ENCODE measurements around the gene TBC1D8. TPM values are rescaled to one million over a fixed set of nuclear protein-coding genes. Genes with fewer than 3 reads are reported as not detected.

The TBC1D8 gene
- total and polyA plus RNA-seq, 2 donors (not counting 1 experiment from before 2014, with no cell fraction given): 1.7 to 15.7 TPM

- no peak overlapping the region for H3K9ac ChIP-seq (ENCODE audit: low read length)
- Mint-ChIP-seq H3K9me3 (ENCODE audit: insufficient read depth) (no peaks in the 10 kb centered on the region), H3K4me3 (peak overlapping the region; percentile 29), H3K27me3 (no peaks in the 10 kb centered on the region), H3K4me1 (peaks cover 31% of the 10 kb centered on the region), H3K27ac (no peak overlapping the region)
- H3K4me2 ChIP-seq (replicated peaks; ENCODE audit: low read depth, low read length, poor library complexity, severe bottlenecking): no peak overlapping the region
- TF ChIP-seq, protein P1, sequence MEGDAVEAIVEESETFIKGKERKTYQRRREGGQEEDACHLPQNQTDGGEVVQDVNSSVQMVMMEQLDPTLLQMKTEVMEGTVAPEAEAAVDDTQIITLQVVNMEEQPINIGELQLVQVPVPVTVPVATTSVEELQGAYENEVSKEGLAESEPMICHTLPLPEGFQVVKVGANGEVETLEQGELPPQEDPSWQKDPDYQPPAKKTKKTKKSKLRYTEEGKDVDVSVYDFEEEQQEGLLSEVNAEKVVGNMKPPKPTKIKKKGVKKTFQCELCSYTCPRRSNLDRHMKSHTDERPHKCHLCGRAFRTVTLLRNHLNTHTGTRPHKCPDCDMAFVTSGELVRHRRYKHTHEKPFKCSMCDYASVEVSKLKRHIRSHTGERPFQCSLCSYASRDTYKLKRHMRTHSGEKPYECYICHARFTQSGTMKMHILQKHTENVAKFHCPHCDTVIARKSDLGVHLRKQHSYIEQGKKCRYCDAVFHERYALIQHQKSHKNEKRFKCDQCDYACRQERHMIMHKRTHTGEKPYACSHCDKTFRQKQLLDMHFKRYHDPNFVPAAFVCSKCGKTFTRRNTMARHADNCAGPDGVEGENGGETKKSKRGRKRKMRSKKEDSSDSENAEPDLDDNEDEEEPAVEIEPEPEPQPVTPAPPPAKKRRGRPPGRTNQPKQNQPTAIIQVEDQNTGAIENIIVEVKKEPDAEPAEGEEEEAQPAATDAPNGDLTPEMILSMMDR (IDR thresholded peaks at IDR 0.05): no peak
- no peak for TF ChIP-seq EZH2 (IDR thresholded peaks at IDR 0.05; ENCODE audit: borderline replicate concordance, insufficient read depth, low read depth, low read length, poor library complexity, severe bottlenecking)
- H3K79me2 ChIP-seq (ENCODE audit: control insufficient read depth, insufficient read depth, low read length): peaks cover 21% of the 10 kb centered on the region
- ATAC-seq (ENCODE audit: low read depth) (no peak), DNase-seq (no peak)
- no peak overlapping the region for H3K27ac ChIP-seq (ENCODE audit: low read length in 2 of 2)
- peaks cover 15 to 21% of the 10 kb centered on the region in 2 donors for H3K4me1 ChIP-seq (ENCODE audit: control insufficient read depth in 2 of 2, insufficient read depth in 2 of 2, low read length in 2 of 2)
- intact Hi-C loops (cut with micrococcal nuclease): loop anchor here (5.0 kb wide), 1 partner anchor 622 kb away; no protein-coding TSS in a partner anchor
- peaks cover 0 to 4% (median 0%) of the 10 kb centered on the region in 3 donors for H3K9me3 ChIP-seq (ENCODE audit: control extremely low read depth in 1 of 3, control insufficient read depth in 2 of 3, insufficient read depth in 1 of 3, low read length in 2 of 3)
- ChIA-PET CTCF (no interaction called here), POLR2A (no interaction called here)
- H3K27me3 ChIP-seq (replicated peaks in 1 of 4; ENCODE audit: control extremely low read depth in 1 of 4, control insufficient read depth in 3 of 4, insufficient read depth in 4 of 4, low read length in 3 of 4): no peaks in the 10 kb centered on the region
- no peak overlapping the region for H3K4me3 ChIP-seq (ENCODE audit: control extremely low read depth in 1 of 5, extremely low read depth in 1 of 5, insufficient read depth in 1 of 5, low read depth in 2 of 5, low read length in 4 of 5)
- peaks cover 9 to 20% of the 10 kb centered on the region in 2 experiments for H3K36me3 ChIP-seq (replicated peaks in 1 of 2; ENCODE audit: control extremely low read depth in 1 of 2, control insufficient read depth in 1 of 2, extremely low read depth in 1 of 2, insufficient read depth in 2 of 2, low read length in 1 of 2)
- H4K20me1 ChIP-seq (ENCODE audit: control insufficient read depth, insufficient read depth, low read length, poor library complexity, severe bottlenecking): peaks cover 22% of the 10 kb centered on the region
- peak overlapping the region; percentile 6 for H2AFZ ChIP-seq (ENCODE audit: insufficient read depth, low read depth, low read length, poor library complexity, severe bottlenecking)
- WGBS (ENCODE audit: insufficient coverage): 100% methylated on average over 2 of the region's 2 CpGs
These were observed 151.2 kb downstream of the TBC1D8 start for GRCh38 chr2:100999995-101000394.

DNA sequence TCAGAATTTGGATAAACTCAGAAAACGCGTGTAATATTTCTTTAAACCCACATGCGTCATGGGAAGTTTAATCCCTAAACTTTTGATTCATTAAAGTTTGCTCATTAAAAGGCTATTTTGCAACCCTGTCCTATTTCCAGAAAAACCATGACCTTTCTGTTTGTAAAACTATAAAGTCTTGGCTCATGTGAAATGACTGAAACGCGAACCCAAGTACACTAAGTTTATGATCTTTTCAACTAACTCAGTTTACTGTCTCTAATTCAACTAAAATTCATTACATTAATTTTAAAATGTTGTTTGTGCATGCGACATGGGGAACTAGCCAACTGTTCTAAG lies 153.0 kb downstream of the TBC1D8 start:
- ChIA-PET CTCF (interaction anchor here (2.0 kb wide), 1 partner anchor 12 kb away, joined by 5 read pairs; no protein-coding TSS in a partner anchor), POLR2A (no interaction called here)
- 100% methylated on average over 1 of the region's 6 CpGs for WGBS (ENCODE audit: insufficient coverage)
- Mint-ChIP-seq H3K4me3 (no peak overlapping the region), H3K27ac (no peak overlapping the region), H3K4me1 (peaks cover 14% of the 10 kb centered on the region), H3K9me3 (ENCODE audit: insufficient read depth) (no peaks in the 10 kb centered on the region), H3K27me3 (no peaks in the 10 kb centered on the region)
- H3K27me3 ChIP-seq (replicated peaks in 1 of 4; ENCODE audit: control extremely low read depth in 1 of 4, control insufficient read depth in 3 of 4, insufficient read depth in 4 of 4, low read length in 3 of 4): no peaks in the 10 kb centered on the region
- H3K36me3 ChIP-seq (replicated peaks in 1 of 2; ENCODE audit: control extremely low read depth in 1 of 2, control insufficient read depth in 1 of 2, extremely low read depth in 1 of 2, insufficient read depth in 2 of 2, low read length in 1 of 2): peaks cover 0 to 2% of the 10 kb centered on the region in 2 experiments
- no peak overlapping the region for H3K9ac ChIP-seq (ENCODE audit: low read length)
- DNase-seq (no peak), ATAC-seq (ENCODE audit: low read depth) (no peak)
- peaks cover 4% of the 10 kb centered on the region for H4K20me1 ChIP-seq (ENCODE audit: control insufficient read depth, insufficient read depth, low read length, poor library complexity, severe bottlenecking)
- H3K79me2 ChIP-seq (ENCODE audit: control insufficient read depth, insufficient read depth, low read length): peaks cover 11% of the 10 kb centered on the region
- no peak for TF ChIP-seq EZH2 (IDR thresholded peaks at IDR 0.05; ENCODE audit: borderline replicate concordance, insufficient read depth, low read depth, low read length, poor library complexity, severe bottlenecking)
- TF ChIP-seq, protein P1 (IDR thresholded peaks at IDR 0.05): no peak
- intact Hi-C loops (cut with micrococcal nuclease): no loop called here
- H3K9me3 ChIP-seq (ENCODE audit: control extremely low read depth in 1 of 3, control insufficient read depth in 2 of 3, insufficient read depth in 1 of 3, low read length in 2 of 3): peaks cover 0 to 6% (median 0%) of the 10 kb centered on the region in 3 donors
- H2AFZ ChIP-seq (ENCODE audit: insufficient read depth, low read depth, low read length, poor library complexity, severe bottlenecking): no peak overlapping the region
- H3K4me2 ChIP-seq (replicated peaks; ENCODE audit: low read depth, low read length, poor library complexity, severe bottlenecking): no peak overlapping the region
- H3K27ac ChIP-seq (ENCODE audit: low read length in 2 of 2): no peak overlapping the region
- H3K4me1 ChIP-seq (ENCODE audit: control insufficient read depth in 2 of 2, insufficient read depth in 2 of 2, low read length in 2 of 2): peaks cover 8 to 12% of the 10 kb centered on the region in 2 donors
- no peak overlapping the region for H3K4me3 ChIP-seq (ENCODE audit: control extremely low read depth in 1 of 5, extremely low read depth in 1 of 5, insufficient read depth in 1 of 5, low read depth in 2 of 5, low read length in 4 of 5)

Data from B cell (primary cell).